HG03342 (cell line): ENCODE data around the gene DAPK2.
A peak's percentile ranks its signal among the peaks of the same experiment; 100 is the strongest.
"Not testable (repeated sequence)": the region's sequence is repeated elsewhere in the genome, so short reads cannot be mapped to it uniquely, and the experiment has no call there.

ENCODE experiments used
- ATAC-seq: cut with Tn5 transposase; IDR thresholded peaks from one replicate; pipeline ENCODE4 v1.9.1; 2021; ENCODE audit warnings: mild to moderate bottlenecking, moderate library complexity; ENCODE audit not compliant: unreplicated experiment

DAPK2 gene

GRCh38 chr15:63979262-63979793 lies 67.0 kb downstream of the DAPK2 start:
- ATAC-seq, result no peak

- no peak for ATAC-seq
Observed at GRCh38 chr15:63978511-63979261, 67.6 kb downstream of the DAPK2 start.

- ATAC-seq, result no peak
Observed at GRCh38 chr15:63977119-63977518, 69.2 kb downstream of the DAPK2 start.

- ATAC-seq, result no peak
Observed at GRCh38 chr15:63974021-63974420, 72.3 kb downstream of the DAPK2 start.

- ATAC-seq, result no peak
Observed at GRCh38 chr15:63973212-63974009, 72.9 kb downstream of the DAPK2 start.

GRCh38 chr15:63972801-63973200 lies 73.5 kb downstream of the DAPK2 start:
- no peak for ATAC-seq

GRCh38 chr15:63971904-63972303 lies 74.4 kb downstream of the DAPK2 start:
- no peak for ATAC-seq

- ATAC-seq, result peak; percentile 27
Observed at GRCh38 chr15:63971427-63971805, 74.9 kb downstream of the DAPK2 start.

- ATAC-seq, result peak; percentile 82
Observed at GRCh38 chr15:63970621-63971426, 75.5 kb downstream of the DAPK2 start.

- ATAC-seq, result no peak
Observed at GRCh38 chr15:63969652-63970421, 76.4 kb downstream of the DAPK2 start.

GRCh38 chr15:63968700-63969099 lies 77.6 kb downstream of the DAPK2 start:
- ATAC-seq, result no peak

- ATAC-seq, result no peak
Observed at GRCh38 chr15:63968122-63968524, 78.2 kb downstream of the DAPK2 start.

GRCh38 chr15:63967616-63968015 lies 78.7 kb downstream of the DAPK2 start:
- ATAC-seq, result no peak

GRCh38 chr15:63962947-63963721 lies 83.2 kb downstream of the DAPK2 start:
- ATAC-seq, result not testable (repeated sequence)

- no peak for ATAC-seq
Observed at GRCh38 chr15:63953524-63953923, 92.8 kb downstream of the DAPK2 start.

GRCh38 chr15:63950911-63951481 lies 95.3 kb downstream of the DAPK2 start:
- ATAC-seq, result no peak

- ATAC-seq, result no peak
Observed at GRCh38 chr15:63948971-63949370, 97.3 kb downstream of the DAPK2 start.

- ATAC-seq, result no peak
Observed at GRCh38 chr15:63948436-63948835, 97.8 kb downstream of the DAPK2 start.

GRCh38 chr15:63947228-63947627 lies 99.1 kb downstream of the DAPK2 start:
- ATAC-seq, result no peak
